Measurements from ENCODE around the gene FOXD4L3.
"Not testable (repeated sequence)": the region's sequence is repeated elsewhere in the genome, so short reads cannot be mapped to it uniquely, and the experiment has no call there.

Gene FOXD4L3

GRCh38 chr9:68343992-68344391 is 41.3 kb downstream of the FOXD4L3 start:
- not testable (repeated sequence) for H3K27ac ChIP-seq (ENCODE audit: low read length)

GRCh38 chr9:68351689-68352088 is 49.0 kb downstream of the FOXD4L3 start:
- not testable (repeated sequence) for H3K36me3 ChIP-seq (ENCODE audit: control insufficient read depth, insufficient read depth, low read length); H3K4me1 ChIP-seq (ENCODE audit: control insufficient read depth, insufficient read depth, low read length); DNase-seq (ENCODE audit: low read depth, low spot score); H3K9me3 ChIP-seq (ENCODE audit: control insufficient read depth, insufficient read depth, low read length); H3K27ac ChIP-seq (ENCODE audit: low read length); H3K4me3 ChIP-seq (ENCODE audit: low read length)
- H3K27me3 ChIP-seq (ENCODE audit: control insufficient read depth, insufficient read depth, low read length) = peaks cover 11% of the 10 kb centered on the region; the same call in 1 of the 2 replicates
- no CpG with 5 or more reads among the region's 4 CpGs for WGBS (ENCODE audit: insufficient coverage, insufficient read length)

More at GRCh38 chr9:68343992-68344391, 41.3 kb downstream of the FOXD4L3 start:
- WGBS (ENCODE audit: insufficient coverage, insufficient read length) = no CpG with 5 or more reads among the region's 4 CpGs
- H3K36me3 ChIP-seq (ENCODE audit: control insufficient read depth, insufficient read depth, low read length); H3K27me3 ChIP-seq (ENCODE audit: control insufficient read depth, insufficient read depth, low read length); H3K9me3 ChIP-seq (ENCODE audit: control insufficient read depth, insufficient read depth, low read length); H3K4me1 ChIP-seq (ENCODE audit: control insufficient read depth, insufficient read depth, low read length); DNase-seq (ENCODE audit: low read depth, low spot score); H3K4me3 ChIP-seq (ENCODE audit: low read length): not testable (repeated sequence)

All from iPS DF 6.9 (cell line).